ENCODE results near the gene ZFYVE9.
A peak's percentile ranks its signal among the peaks of the same experiment; 100 is the strongest.

The ZFYVE9 gene

DNA sequence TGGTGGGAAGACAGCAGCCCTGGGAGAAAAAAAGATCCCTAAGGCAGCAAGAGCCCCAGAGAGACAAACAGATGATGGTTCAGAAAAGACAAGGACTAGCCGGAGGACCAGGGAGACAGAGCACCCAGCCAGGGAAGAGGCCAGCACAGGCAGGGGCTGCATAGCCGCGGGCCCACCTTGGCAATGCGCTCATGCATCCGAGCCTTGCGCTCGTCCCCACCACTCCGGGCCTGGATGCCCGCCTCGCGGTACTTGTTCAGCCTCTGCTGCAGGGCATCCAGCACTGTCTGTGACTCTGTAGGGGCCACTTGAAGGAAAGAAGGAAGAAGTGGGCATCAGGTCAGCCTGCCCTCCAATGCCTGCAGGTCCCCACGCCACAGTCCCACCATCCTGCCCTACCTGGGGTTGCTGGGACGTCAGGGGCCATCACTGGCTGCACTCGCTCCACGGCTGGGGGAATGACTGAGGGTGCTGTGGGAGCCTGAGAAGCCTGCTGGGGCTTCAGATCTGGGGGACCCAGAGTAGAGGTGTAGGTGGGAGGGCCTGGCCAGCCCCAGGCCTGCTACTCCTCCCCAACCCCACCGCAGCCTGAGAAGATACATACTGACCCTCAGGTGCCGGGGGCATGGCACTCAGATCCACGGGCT is 217.1 kb downstream of the ZFYVE9 start:
- DNase-seq (ENCODE audit: low read depth) = no peak
- TF ChIP-seq, protein P1, sequence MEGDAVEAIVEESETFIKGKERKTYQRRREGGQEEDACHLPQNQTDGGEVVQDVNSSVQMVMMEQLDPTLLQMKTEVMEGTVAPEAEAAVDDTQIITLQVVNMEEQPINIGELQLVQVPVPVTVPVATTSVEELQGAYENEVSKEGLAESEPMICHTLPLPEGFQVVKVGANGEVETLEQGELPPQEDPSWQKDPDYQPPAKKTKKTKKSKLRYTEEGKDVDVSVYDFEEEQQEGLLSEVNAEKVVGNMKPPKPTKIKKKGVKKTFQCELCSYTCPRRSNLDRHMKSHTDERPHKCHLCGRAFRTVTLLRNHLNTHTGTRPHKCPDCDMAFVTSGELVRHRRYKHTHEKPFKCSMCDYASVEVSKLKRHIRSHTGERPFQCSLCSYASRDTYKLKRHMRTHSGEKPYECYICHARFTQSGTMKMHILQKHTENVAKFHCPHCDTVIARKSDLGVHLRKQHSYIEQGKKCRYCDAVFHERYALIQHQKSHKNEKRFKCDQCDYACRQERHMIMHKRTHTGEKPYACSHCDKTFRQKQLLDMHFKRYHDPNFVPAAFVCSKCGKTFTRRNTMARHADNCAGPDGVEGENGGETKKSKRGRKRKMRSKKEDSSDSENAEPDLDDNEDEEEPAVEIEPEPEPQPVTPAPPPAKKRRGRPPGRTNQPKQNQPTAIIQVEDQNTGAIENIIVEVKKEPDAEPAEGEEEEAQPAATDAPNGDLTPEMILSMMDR (IDR thresholded peaks at IDR 0.05; ENCODE audit: low read depth, low read length, missing control alignments) = no peak
- no peak overlapping the region for H3K4me3 ChIP-seq (ENCODE audit: low read depth, low read length)

DNA sequence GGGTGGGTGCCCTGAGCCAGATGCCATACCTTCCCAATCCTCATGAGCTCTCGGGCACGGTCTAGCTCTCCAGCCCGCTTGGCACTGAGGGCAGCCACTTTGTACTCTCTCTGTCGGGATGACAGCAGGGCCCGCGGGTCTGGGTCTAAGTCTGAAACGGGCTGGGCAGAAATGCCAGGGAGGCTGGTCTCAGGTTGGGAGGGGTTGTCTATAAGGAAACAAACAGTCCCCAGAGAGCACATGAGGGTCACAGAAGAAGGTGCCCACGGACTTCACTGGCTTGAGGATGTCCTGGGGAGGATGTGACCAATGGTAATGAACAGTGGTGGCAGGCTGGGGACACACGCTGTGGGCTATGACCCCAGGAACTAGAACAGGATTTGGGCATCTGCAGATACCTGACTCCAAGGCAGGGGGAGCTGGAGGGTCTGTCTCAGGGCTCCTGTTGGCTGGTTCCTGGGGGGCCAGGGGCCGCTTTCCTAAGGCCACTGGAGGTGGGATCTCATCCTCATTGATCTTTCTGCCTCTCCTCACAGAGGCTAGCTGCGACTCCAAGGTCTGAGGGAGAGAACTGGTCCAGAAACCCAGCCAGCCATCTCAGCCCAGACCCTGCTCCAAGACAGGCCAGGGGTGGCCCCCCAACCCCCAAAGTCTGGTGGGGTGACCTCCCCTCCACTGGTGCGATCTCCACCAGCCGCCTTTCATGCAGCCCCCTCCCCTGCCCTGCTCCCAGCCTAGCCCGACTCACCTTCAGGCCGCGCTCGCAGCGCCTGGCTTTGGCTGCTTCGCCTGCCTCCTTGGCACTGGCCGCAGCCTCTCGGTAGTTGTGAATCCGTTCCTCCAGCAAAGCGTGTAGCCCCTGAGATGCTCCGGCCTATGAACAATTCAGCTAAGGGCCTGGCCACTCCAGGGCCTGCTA is 218.0 kb downstream of the ZFYVE9 start:
- DNase-seq (ENCODE audit: low read depth) = no peak
- TF ChIP-seq, protein P1 (IDR thresholded peaks at IDR 0.05; ENCODE audit: low read depth, low read length, missing control alignments) = no peak
- no peak overlapping the region for H3K4me3 ChIP-seq (ENCODE audit: low read depth, low read length)

DNA sequence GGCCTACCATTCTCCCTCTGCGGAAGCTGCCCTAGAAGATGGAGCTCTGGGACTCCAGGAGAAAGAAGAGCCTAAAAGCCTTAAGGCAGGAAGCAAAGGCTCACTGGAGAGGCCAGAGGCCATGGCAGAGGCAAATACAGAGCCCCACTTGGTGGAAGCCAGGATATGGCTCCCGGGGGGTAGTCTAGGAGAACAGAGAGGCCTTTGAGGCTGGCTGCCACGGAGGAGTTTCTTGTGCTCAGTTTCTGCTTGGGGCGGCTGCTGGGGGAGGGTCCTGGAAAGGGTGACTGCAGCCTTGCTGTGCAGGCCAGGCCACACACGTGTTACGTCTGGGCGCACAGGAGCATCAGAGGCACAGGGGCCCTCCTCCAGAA is 218.7 kb downstream of the ZFYVE9 start:
- DNase-seq (ENCODE audit: low read depth) = no peak
- TF ChIP-seq, protein P1 (IDR thresholded peaks at IDR 0.05; ENCODE audit: low read depth, low read length, missing control alignments) = no peak
- H3K4me3 ChIP-seq (ENCODE audit: low read depth, low read length) = no peak overlapping the region

DNA sequence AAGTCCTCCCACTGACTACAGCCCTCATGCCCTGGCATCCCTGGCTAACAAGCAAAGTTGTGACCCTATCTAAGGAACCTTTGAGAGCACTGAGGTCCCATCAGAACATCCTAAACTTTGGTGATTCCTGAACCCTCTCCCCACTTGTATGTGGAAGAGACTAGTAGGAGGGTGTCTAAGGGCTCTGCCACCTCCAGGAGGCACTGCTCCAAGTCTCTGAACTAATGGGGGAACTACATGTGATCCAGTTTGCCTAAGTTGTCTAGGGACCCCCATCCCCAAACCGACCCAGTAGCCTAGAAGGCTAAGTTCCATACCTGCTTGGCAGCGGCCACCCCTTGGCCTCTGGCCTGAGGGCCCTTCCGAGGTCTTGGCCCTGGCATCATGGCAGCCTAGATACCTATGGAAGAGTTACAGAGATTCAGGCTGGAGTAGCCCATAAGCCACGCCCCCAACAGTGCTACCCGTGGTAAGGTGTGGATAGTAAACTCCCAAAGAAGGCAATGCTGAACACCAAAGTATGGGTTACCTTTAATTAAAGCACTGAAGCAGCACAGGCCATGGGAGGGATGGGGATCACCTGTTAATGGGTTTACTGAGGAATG is 222.4 kb downstream of the ZFYVE9 start:
- no peak for DNase-seq (ENCODE audit: low read depth)
- TF ChIP-seq, protein P1 (IDR thresholded peaks at IDR 0.05; ENCODE audit: low read depth, low read length, missing control alignments) = peak; percentile 23
- peak overlapping the region; percentile 91; the same call in 1 of the 2 replicates for H3K4me3 ChIP-seq (ENCODE audit: low read depth, low read length)

DNA sequence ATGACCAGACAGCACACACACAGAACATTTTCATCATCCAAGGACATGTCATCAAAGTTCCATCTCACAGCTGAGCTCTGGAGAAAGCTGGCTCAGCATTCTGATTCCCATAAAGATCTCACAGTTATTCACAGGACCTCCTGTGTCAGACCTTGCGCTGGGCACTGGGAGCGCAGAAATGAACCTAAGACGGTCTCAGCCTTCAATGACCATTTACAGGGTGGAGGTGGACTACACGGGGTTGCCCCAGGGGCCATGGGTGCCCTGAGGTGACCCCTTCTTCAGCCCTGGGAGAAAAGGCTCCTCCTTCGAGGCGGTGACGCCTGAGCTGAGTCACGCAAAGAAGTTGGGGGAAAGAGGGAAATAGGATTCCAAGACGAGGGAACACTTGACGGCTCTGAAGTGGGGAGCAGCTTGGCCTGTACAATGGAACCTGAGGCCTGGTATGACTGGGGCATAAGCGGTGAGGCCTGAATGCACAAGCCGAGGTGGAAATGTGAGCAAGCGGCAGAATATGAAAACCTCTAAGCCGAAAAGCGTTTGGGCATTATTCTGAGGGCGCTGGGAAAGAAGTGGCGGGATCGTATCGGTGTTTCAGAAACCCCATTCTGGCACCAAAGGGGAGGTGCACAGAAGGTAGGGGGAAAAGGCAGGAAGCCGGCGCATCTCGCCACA is 223.3 kb downstream of the ZFYVE9 start:
- DNase-seq (ENCODE audit: low read depth) = no peak
- peak overlapping the region; percentile 91 for H3K4me3 ChIP-seq (ENCODE audit: low read depth, low read length)
- TF ChIP-seq, protein P1 (IDR thresholded peaks at IDR 0.05; ENCODE audit: low read depth, low read length, missing control alignments) = no peak

DNA sequence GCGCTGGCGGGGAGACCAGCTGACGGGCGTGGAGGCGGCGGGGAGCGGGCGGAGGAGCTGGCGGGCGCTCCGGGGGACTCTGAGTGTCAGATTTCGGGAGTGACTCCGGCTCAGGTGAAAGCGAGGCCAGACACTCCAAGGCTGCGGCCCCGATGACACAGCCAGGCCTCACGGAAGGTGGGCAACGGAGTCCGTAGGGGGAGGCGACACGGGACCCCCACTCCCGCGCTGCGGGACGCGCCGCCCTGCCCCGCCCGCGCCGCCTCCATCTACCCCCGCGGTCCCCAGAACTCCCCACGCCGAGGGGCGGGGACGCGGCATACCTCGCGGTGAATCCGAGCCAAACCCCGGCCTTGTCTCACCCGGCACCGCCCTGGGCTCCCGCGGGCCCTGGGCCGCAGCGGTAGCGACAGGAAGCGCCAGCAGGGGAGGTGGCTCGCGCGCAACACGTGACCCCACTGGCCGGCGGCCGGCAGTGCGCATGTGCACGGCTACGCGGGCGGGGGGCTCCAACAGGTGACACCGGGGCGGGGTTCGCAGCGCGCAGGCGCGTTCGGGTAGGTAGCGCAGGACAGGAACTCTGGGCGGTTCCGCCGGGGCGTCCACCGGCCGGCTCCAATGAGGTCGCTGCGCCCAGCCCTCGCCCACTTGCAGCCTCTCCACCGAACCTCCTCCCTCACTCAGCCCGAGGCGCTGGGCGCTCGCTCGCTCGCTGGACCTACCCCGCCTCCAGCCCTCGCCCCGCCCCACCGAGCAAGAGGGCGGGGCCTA is 224.0 kb downstream of the ZFYVE9 start, which contains the start of gene CC2D1B:
TSS of gene CC2D1B (minus strand) at position 460 of the 771 bp plus-strand sequence. CDS start 1,585 bp downstream, outside the sequence.
- TF ChIP-seq, protein P1 (IDR thresholded peaks at IDR 0.05; ENCODE audit: low read depth, low read length, missing control alignments) = peak; percentile 18
- peak; percentile 95 for DNase-seq (ENCODE audit: low read depth)

More for the DNA sequence above, 224.0 kb downstream of the ZFYVE9 start, which contains the start of gene CC2D1B:
- peak within 1 kb of the TSS; percentile 91 for H3K4me3 ChIP-seq (ENCODE audit: low read depth, low read length)
